COR-L47 (cell line): ENCODE measurements around the gene WDR77.

ENCODE experiments used
- DNase-seq: peaks from one replicate; lab custom pipeline; 2025; lab: John Stamatoyannopoulos, UW

The WDR77 gene

DNA sequence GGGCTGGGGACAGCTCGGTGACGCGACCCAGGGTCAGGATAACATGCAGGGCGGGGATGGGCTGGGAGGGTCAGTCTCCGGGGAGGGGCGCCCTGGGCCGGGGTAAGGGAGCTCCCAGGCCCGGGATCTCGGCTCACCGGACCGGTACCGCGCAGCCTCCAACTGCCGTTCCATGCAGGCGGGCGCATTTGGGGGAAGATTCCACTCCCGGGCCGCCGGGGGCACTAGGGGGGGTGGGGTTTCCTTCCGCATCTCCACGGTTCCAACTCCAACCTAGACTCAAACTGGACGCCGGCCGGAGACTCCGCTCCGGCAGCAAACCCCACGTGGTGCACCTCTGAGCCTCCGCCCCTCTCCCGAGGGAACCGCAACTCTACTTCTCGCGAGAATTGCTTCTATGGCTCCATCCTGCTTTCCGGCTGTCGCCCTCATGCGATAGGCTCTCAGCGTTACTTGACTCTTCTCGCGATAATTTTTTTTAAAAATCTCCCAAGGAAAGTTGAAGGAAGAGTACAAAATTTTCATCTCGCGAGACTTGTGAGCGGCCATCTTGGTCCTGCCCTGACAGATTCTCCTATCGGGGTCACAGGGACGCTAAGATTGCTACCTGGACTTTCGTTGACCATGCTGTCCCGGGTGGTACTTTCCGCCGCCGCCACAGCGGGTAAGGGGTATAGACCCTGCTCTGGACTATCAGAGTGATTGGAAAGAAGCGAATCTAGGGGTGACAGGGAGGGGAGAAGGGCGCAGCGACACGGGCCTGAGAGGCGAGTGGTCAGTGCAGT, at the start of gene WDR77, which contains the start of gene ATP5PB:
WDR77 (minus strand) TSS at position 339 of the 785 bp plus-strand sequence; CDS start at position 252, 87 bp downstream.
ATP5PB (plus strand) TSS at position 547 of the 785 bp plus-strand sequence; CDS start at position 625, 78 bp downstream.
- DNase-seq = peak; percentile 100

DNA sequence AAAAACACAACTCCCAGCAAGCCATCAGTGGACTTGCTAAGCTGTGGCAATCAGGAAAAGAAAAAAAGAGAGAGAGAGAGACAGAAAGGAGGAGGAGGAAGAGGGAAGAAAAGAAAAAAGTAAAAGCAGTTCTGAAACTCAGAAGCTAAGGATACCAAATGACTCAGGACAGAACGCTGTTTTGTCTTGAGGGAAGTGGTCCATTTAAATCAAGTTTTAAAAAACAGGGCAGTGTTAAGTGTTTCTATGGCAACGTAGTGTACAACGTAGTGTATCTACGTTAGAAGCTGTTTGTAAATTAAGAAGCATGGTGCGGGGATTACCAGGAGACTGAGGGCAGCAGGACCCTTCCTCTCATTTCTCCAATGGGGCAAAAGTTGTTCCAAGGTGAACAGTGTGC, 48.5 kb upstream of the WDR77 start:
- no peak for DNase-seq

DNA sequence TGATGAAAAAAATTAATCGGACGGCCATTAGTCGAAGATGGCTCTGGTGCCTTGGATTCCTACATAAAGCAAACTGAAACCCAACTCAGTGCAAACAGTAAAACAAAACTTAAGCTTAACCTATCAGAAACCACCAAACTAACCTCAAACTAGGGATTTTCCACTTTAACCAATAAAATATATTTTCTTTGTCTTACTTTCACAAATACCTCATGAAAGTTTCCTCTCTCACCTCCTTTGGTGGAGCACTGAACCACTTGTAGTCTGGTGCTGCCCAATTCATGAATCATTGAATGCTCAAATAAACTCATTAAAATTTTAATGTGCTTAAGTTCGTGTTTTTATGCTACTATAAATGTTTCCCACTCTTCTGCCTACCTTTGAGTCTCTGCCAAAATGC, 47.3 kb upstream of the WDR77 start:
- DNase-seq = no peak

DNA sequence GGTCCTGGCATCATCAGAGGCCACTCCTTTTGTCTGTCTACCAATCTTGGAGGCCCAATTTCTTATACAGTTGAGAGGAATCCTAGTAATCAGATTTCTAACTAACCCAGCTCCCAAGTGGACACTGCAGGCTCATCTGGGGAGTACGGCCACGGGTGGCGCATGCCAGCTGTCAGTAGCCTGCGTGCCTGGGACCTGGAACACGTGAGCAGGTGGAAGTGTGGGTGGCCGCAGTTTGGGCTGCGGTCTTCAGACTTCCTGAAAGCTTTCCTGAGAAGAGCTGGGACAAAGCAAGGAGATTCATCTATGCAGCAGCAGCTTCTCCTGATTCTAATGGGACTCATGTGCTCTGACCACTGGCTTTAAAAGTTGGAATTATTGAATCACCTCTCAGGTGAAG, 42.0 kb upstream of the WDR77 start:
- no peak for DNase-seq

DNA sequence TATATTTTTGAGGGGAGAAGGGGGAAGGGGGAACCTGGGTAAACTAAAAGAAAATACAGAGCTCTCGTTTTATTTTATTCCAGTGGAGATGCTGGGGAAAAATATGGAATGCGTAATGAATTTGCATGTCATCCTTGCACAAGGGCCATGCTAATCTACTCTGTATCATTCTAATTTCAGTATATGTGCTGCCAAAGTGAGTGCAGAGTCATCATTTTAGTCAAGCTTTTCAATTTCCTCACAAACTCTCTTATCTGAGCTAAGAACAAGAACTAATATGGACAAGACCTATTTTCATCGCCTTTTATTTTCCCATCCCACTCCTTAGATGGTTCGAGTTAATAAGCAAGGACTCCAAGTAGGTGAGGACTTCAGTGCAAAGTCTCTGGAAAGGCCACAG, 41.2 kb upstream of the WDR77 start:
- no peak for DNase-seq

DNA sequence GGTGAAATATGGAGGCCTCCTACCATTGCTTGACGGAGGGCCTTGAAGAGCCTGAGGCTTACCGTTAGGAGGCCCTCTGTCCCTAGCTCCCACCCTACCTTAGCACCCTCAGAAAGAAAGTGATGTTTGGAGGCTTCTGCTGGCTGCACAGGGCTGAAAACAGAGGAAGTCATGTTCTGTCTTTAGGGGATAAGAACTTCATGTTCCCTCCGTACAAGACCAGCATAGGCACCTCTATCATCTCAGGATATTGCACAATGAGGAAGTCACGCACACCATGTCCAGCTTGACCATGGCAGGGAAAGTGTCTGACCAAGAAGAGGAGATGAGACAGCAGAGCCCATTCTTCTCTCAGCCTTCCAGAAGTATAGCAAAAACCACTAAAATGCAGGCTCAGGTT, 40.5 kb upstream of the WDR77 start:
- DNase-seq = no peak

DNA sequence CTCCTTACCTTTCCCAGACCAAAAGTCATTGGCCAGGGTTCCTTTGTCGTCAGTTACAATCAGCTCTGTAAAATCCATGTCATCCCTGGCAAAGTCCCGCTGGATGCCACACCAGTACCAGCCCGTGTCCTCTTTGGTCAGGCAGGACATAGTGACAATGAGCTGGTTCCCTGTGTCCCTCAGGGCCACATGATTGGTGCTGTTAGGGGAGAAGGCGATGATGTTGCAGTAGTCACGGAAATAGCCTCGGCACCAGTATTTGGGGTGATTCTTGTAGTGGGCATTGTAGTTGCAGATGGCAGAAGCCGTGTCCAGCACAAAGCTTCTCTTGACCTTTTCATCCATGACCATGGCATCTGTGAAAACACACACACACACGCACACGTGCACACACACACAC, 39.6 kb upstream of the WDR77 start:
- DNase-seq = no peak

DNA sequence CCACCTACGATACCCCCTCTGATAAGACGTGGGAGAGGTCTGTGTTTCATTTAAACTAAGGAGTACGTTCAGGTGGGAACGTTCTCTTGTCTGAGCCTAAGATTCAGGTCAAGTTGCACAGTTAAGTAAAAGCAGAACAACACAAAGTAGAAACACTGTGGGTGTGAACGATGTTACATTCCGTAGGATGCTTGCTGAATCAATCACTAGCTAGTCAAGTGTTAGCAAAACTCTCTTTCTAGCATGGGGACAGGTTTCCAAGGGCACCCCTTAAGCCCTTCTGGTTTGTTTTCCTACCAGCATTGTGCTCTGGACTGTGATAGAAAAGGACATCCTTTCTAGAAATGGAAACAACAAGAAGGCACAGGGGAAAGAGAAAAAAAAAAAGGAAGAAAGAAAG, 38.1 kb upstream of the WDR77 start:
- no peak for DNase-seq

DNA sequence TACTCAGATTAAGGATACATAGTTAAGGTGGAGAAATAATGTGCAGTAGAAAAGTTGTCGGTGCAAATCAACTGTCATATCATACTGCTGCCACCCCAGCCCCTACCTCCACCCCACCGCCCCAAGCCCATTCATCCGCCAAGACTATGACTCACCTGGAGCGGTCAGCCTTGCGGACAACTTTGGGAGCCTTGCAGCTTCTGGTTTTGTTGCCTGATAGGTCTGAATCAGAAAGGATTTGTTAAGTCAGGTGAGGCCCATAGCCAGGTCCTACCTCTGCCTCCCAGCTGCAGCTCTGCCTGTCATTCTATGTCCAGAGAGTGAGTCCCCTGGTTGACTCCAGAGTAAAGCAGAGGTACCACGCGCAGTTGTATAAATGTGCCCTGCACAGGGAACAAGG, 37.4 kb upstream of the WDR77 start:
- DNase-seq = no peak

DNA sequence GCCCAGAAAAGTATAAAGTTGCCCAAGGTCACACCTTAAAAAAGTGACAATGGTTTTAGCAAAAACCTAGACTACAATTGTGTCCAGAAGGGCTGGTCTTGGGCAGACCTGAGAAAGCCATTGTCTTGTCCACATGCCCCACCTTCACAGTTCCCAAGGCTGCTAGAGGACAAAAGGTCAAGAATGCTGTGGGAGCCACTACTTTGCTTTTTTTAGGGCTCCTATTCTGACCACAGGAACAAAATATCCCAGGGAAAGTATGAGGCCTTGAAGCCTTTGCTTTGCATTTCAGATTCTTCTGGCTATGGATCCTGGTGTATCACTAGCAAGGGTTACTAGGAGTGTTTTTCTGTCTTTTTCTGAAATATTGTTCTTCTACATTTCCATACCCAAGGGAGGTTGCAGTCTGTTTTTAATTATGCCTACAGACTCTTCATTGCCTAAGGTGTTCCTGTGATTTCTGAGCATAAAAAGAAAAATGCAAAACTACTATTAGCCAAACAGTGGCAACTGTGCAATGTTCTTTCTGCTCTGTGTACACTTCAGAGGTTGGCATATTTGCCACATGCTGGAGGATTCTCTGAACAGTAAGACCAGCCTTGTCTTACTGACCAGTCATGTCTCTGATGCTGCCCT, 35.5 kb upstream of the WDR77 start:
- DNase-seq = no peak

DNA sequence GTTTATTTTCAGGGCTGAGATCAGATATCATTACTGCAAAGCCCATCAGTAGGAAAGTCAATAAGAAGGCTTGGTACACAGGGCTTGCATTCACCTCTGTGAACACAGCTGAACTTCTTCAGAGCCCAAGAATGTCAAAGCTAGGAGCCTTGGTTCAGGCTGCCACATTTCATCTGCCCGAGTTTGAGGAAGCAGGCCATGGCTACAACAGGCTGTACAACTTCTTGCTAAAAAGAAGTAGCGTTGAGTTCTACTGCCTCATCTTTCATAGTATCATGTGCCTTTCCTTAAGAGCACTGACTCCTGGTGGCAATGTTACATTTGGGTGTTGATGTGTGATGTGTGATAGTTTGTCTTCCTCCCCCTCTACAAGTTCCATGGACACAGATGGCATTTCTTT, 34.8 kb upstream of the WDR77 start:
- DNase-seq = no peak

DNA sequence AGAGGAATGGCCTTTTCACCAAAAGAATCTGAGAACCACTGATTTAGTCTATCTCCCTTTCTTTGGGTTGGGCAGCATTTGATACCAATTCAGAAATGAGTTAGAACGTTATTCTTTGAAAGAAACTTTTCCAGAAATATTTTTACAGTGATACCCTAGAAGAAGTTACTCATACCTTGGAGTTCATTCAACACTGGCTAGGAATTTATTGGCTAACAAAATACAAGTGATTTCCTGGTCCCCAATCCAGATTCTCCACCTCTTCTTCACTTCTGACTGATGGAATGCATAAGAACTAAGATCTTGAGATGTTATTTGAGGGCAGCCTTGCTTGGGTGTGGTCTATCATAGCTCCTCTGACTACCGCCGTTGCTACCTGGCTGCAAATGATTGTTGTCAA, 34.1 kb upstream of the WDR77 start:
- no peak for DNase-seq

DNA sequence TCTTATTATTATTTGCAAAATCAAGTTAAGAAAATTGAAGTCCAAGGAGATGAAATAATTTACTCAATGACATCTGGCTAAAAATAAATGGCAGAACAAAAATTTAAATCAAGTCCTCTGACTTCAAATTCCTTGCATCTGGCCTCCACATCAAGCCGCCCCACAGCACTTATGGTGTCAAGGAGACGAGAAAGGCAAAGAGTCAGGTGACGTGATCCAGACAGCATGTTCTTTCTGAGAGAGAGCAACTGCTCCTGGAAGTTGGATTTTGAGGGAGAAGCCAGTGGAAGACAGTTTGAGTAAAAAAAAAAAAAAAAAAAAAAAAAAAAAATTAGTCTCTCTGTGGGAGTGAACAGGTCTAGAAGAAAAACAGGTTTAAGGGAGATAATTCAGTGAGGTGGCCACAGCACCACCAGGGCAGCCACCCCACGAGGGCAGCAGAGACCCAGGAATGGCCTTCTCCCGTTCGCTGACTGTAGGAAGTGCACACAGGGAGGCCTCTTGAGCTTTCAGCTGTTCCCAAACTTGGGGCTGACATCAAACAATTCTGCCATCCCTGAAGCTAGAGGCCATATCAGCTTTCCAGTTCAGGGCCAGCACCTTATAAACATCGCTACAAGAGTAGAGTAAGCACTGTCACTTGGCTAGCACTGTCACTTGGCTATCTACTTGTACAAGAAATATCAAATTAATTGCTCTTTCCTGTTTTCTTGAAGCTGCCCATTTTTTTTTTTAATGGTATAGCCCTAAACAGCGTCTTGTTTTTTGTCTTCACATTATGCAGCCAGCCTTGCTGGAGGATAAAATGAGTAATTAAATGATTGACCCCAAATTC, 32.5 kb upstream of the WDR77 start:
- DNase-seq = peak; percentile 12

DNA sequence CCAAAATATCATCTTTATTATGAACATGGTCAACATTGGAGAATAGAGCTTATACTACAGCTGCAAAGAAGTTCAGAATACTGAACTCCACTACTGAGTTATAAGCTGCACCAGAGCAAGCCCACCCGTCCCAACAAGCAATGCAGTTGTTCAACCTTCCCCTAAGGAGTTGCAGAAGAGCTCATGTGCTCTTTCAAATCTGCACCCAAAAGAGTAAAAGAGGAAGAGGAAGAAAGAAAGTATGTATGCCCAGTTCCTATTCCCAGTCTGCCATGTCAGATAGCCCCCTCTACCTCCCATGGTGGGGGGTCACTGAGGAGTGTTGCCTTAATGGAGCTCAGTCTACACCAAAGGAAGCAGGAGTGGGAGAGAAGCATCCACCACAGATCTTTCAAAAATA, 31.6 kb upstream of the WDR77 start:
- no peak for DNase-seq

DNA sequence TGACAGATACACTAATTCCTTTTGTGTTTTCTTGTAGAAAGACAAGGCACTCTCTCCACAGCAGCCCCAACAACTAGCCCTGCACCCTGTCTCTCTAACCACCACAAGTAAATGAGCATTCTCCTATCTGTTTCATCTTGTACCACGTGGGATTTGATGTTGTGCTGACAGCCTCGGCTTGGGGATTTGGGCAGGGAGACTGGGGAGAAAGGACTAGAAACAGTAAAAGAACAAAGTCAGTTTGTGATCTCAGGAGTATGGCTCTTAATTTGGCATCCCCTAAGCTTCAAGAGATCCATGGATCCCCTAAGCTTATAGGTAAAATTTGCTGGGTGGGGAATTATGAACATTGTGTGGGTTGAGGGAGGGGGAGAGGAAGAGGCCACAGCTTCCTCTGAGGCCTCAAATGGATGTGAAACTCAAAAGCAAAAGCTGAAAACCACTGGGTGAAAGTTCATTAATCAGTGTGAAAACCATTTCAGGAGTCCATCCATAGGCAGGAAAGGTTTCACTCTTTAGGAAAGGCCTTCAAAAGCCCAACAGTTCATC, 27.8 kb upstream of the WDR77 start:
- DNase-seq = no peak

DNA sequence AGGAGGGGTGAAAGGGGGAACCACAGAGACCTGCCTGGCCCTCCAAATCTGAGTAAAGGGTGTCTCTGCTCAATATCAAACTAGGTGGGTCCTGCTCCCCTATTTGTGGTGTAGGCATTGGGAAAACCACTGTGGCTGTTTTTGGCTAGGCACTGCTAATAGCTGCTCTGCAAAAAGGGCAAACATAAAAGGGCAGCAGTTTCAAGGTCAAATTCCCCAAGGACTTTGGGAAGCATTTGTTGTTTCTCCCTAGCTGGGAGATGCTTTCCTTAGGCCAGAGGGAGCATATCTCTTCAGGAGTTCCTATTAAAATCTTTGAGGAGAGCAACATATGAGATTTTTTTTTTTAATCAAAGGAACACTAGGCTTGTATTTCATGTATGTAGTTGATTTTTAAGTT, 27.2 kb upstream of the WDR77 start:
- DNase-seq = no peak

DNA sequence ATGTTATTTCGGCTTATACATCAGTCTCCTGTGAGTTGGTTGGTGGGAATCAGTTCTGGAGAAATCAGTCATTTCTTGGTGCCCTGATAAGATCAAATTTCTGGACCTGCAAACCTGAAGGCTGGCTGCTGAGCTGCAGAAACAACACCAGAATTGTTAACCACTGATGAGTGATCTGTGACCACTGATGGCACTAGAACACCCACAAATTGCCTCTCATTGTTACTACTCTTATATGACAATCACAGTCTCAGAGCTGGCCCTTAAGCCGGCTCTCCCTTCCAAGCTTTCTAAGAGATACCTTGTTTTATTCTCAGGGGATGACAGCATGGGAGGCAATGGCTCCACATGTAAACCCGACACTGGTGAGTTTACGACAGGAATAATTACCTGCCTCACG, 26.6 kb upstream of the WDR77 start:
- DNase-seq = no peak

DNA sequence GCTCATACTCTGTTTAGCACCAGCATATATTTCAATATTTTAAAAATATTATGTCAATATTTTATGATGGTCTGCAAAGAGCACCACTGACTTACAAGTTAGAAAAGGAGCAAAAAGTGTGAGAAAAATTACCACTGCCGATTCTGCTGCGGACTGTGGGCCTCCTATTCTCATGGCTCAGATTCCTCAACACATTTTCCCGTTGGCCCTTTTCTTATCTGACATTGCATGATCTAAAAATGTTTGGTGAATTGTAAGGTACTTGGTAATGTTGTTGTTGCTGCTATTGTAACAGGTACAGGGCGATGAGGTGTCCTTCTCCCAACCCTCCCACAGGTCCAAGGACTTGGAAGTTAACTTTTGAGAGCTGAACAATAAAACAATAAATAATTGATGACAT, 25.5 kb upstream of the WDR77 start:
- no peak for DNase-seq

DNA sequence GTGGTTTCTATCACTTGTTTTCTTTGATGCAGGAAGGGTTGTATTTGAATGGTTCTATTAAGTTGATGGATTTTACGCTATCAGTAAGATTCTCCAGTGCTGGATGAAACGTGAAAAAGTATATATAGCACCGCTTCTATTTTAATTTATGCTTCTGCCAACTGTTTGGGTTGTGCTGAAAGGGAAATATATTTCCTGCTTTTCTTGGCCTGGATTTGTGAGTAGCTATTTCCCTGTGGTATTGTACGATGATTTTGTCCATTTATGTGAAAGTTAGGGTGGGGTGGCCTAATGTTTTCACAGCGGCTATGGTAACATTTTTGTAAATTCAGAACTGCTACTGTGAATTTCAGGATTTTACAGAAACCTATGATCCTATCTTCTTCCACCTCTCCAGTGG, 25.1 kb upstream of the WDR77 start:
- DNase-seq = no peak

DNA sequence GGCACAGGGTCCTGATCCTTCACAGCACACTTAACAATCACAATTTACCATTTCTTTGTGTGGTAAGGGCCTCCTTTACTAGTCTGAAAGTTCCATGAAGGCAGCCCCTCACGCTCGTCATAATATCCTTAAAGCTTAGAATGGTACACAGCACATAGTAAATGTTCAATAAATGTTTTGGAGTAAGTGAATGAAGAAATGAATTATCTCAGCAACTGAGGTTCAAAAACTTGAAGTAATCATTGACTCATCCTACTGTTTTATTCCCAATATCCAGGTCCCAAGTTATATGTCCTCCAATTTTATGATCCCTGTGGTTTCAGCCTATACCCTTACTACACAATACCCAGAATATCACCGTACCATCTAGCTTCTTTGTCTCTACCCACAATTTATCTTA, 22.5 kb upstream of the WDR77 start:
- DNase-seq = no peak

DNA sequence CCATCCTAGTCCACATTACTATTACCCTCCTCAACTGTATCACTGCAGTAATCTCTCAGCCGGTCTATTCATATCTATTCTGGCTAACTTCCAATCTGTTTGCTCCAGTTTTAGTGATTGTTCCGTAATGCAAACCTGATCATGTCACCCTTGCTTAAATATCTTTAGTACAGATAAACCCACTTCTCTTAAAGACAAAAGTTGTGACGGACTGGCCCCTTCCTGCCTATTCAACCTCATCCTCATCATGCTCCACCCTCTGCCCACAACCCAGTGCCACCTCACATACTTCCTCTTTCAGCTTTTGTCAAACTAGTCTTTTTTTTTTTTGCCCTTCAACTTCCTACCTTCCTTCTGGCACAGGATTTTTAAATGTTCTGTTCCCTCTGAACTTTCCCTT, 22.0 kb upstream of the WDR77 start:
- no peak for DNase-seq

DNA sequence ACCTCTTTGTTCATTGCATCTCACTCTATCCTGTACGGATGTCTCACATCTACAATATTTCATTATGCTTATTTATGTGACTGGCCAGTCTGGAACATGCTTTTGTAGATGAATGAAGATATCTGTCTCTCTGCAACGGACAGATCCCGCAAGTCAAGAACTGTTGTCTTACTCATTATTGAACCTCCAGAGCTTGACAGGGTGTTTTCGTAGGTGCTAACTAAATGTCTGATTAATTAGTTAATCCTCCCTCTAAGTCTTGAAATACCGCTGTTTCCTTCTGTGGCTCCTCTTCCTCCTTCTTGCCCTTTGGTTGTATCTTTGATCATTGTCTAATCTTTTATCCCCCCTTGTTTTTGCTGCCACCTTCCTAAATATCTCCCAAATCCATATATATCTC, 21.5 kb upstream of the WDR77 start:
- no peak for DNase-seq

DNA sequence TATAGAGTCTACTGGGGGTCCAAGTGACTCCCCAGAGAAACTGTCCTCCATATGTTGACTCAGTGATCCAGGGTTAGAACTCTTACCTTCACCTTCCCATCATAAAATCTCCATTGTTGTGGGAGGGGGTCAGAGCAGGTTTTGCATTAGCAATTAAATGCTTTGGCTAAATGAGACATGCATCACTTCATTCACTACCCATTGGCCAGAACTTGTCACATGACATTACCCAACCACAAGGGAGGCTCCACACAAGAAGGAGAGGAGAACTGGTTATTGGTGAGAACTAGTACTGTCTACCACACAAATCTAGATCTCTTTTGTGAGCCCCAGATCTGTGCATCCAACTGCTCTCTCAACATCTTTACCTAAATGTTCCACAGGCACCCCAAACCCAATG, 20.5 kb upstream of the WDR77 start:
- DNase-seq = no peak
